ENCODE data around the gene SOCS3.
A peak's percentile ranks its signal among the peaks of the same experiment; 100 is the strongest.

The SOCS3 gene

DNA sequence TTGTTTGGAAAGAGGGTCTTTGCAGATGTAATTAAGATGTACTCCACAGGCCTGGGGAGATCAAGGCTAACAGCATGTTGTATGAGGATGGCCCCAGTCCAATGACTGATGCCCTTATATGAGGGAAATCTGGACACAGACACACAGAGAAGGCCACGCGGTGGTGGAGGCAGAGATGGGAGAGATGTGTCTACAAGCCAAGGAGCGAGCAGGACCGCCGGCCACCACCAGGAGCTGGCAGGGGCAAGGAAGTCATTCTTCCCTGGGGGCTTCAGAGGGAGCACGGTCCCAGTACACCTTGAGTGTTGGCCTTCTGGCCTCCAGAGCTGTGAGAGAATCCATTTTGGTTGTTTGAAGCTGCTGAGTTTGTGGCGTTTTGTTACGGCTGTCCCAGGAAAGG lies 14.7 kb downstream of the SOCS3 start:
- H3K4me3 ChIP-seq (ENCODE audit: low read length): no peak overlapping the region
- TF ChIP-seq, protein P1, sequence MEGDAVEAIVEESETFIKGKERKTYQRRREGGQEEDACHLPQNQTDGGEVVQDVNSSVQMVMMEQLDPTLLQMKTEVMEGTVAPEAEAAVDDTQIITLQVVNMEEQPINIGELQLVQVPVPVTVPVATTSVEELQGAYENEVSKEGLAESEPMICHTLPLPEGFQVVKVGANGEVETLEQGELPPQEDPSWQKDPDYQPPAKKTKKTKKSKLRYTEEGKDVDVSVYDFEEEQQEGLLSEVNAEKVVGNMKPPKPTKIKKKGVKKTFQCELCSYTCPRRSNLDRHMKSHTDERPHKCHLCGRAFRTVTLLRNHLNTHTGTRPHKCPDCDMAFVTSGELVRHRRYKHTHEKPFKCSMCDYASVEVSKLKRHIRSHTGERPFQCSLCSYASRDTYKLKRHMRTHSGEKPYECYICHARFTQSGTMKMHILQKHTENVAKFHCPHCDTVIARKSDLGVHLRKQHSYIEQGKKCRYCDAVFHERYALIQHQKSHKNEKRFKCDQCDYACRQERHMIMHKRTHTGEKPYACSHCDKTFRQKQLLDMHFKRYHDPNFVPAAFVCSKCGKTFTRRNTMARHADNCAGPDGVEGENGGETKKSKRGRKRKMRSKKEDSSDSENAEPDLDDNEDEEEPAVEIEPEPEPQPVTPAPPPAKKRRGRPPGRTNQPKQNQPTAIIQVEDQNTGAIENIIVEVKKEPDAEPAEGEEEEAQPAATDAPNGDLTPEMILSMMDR (IDR thresholded peaks at IDR 0.05; ENCODE audit: insufficient read depth, low read depth, low read length, missing control alignments): no peak
- no peak for DNase-seq (ENCODE audit: low read depth)

DNA sequence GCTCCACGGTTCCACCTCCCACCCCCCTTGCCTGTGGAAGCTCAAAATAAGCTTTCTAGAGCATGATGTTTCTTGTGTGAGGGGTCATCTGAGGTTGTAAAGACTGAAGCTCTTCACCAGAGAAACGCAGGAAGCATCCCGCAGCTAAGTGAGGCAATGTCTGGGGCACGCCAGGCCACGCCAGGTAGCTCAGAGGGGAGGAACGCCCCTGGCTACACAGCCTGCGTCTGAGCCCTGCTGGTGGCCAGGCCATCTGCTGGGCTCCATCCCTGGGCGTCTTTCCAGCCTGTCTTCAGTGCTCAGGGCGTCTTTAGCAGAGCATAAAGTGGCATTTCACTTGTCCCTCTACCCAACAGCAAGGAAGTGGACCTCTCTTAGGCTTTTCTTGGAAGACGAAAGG lies 15.2 kb downstream of the SOCS3 start:
- DNase-seq (ENCODE audit: low read depth): no peak
- TF ChIP-seq, protein P1 (IDR thresholded peaks at IDR 0.05; ENCODE audit: insufficient read depth, low read depth, low read length, missing control alignments): no peak
- no peak overlapping the region for H3K4me3 ChIP-seq (ENCODE audit: low read length)

DNA sequence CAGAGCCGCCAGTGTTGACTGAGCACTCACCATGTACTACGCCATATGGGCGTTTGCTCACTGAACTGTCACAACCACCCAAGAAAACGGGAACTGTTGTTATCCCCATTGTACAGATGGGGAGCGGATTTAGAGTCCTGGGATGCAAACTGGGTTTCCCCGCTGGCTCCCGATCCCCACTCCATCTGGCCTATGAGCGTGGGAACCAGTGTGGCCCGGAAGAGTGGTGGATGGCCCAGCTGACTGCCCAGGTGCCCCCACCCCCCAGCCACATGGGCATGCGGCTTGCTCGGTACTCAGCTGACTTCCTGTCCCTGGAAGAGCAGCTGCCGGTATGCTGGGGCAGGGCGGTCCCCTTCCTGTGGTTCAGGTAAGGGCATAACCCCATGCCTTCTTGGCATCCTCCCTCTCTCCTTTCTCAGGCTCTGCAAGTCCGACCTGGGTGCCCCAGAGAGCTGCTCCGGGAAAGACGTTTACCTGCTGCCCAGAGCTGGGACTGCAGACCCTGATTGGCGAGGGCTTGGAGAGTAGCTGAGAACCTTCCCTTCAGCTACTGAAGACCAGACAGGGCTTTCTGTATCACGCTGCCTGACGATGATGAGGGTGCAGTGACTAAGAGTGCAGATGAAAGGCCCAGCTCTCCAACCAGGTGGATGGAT lies 16.2 kb downstream of the SOCS3 start:
- DNase-seq (ENCODE audit: low read depth): no peak
- TF ChIP-seq, protein P1 (IDR thresholded peaks at IDR 0.05; ENCODE audit: insufficient read depth, low read depth, low read length, missing control alignments): no peak
- no peak overlapping the region for H3K4me3 ChIP-seq (ENCODE audit: low read length)

DNA sequence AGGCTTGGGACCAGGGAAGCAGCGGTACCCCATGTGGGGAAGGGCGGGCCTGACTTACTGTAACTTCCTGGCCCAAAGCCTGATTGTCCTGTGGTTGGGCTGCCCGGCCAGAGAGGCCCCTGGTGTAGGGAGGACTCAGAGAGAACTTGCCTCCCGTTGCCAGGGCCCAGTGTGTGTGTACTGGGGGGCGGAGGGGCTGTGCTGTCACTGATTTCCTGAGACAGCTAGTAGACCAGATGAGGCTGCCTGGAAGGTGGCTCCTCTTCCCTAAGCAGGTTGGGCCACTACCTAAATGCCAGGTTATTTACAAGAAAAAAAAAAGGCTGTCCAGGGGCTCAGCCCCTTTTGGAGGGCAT lies 16.7 kb downstream of the SOCS3 start:
- TF ChIP-seq, protein P1 (IDR thresholded peaks at IDR 0.05; ENCODE audit: insufficient read depth, low read depth, low read length, missing control alignments): no peak
- no peak for DNase-seq (ENCODE audit: low read depth)
- no peak overlapping the region for H3K4me3 ChIP-seq (ENCODE audit: low read length)

DNA sequence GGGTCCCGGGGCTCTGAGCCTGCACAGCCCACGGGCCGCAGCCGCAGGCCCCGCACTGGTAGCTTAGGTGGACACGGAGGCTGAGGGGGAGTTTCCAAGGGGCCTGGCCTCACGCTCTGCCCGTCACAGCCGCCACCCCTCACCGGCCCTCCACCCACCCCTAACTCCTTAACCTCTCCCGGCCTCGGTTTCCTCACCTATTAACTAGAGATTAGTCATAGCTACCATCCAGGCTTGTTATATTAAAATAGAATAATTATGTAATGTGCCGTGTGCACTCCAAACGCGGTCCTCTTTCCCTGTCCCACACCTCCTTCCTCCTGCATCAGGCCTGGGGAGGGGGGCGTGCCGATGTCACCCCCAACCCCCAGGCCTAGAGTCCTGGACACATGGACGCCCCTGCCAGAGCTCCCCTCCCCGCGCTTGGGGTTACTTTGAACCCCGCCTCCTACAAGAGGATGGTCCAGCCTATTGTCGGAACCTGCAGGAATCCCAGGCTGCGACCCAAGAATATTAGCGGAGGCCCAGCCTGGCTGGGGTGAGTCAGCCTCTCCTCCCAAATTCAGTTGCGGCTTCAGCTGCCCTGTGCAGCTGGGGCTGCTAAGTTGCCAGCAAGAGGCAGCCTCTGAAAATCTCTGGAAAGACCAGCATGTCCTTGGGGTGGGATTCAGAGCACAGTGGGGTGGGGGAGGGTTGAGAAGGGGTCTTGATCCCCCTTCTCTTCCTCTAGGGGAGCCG lies 17.3 kb downstream of the SOCS3 start:
- no peak overlapping the region for H3K4me3 ChIP-seq (ENCODE audit: low read length)
- DNase-seq (ENCODE audit: low read depth): peak; percentile 79

DNA sequence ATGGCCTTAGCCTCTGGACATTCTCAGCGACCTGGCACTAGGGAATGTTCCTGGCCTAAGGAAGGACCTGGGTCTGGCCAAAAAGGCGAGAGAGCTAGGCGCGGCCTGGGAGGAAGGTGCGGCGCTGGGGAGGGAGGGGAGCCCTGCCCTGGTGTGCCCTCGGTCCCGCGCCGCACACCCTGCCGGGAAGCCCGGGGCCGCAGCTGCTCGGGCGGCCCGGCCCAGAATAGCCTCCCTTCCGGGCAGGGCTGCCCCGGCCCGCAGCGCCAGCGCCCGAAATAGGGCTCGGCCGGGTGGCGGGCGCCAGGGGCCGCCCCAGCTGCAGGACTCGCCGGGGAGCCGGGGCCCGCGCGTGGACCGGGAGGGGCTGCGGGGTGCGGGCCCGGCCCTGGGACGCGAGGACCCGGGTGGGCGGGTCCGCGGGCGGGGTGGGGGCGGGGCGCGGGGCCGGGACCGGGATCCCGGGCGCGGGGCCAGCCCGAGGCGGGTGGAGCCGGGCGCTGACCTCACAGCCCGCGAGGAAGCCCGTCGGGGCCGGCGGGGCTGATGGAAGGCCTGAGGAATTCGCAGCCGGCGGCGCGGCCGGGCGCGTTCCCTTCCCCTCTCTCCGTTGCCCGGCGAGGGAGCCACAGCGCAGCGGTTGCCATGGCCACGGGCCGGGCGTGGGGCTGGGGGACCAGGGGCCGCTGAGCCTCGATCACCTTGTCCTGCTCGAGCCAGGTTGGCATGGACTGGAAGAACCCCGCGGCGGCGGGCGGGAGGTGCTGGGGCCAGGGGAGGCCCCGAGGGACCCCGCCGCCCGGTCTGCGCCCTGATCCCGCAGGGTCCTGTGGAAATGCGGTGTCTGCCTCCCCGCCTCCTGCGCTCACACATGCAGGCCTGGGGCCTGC lies 18.1 kb downstream of the SOCS3 start:
- TF ChIP-seq, protein P1 (IDR thresholded peaks at IDR 0.05; ENCODE audit: insufficient read depth, low read depth, low read length, missing control alignments): no peak
- DNase-seq (ENCODE audit: low read depth): peak; percentile 72

More for the DNA sequence above, 17.3 kb downstream of the SOCS3 start:
- TF ChIP-seq, protein P1 (IDR thresholded peaks at IDR 0.05; ENCODE audit: insufficient read depth, low read depth, low read length, missing control alignments): no peak

More for the DNA sequence above, 18.1 kb downstream of the SOCS3 start:
- H3K4me3 ChIP-seq (ENCODE audit: low read length): no peak overlapping the region
